Fibroblast of lung (primary cell): ENCODE results near the gene ANKEF1. TPM values are rescaled to one million over a fixed set of nuclear protein-coding genes. Genes with fewer than 3 reads are reported as not detected.

Source experiments
- DNase-seq, 2 donors: peaks; one replicate each; pipeline versions ENCODE4 v3.0.0 to v3.0.0-alpha.2; 2010; ENCODE audit warnings: low read depth in 2 of 2
- H2AFZ ChIP-seq: 2 replicates; pipeline ENCODE4 v1.5.1; 2012; ENCODE audit warnings: low read length, control low read depth, inconsistent platforms
- H3K27ac ChIP-seq: 2 replicates; pipeline ENCODE4 v1.5.1; 2011; ENCODE audit warnings: low read length, control low read depth; ENCODE audit not compliant: insufficient read depth
- H3K27me3 ChIP-seq: 2 replicates; pipeline ENCODE4 v1.5.1; 2011; ENCODE audit warnings: mild to moderate bottlenecking, low read length; ENCODE audit not compliant: control insufficient read depth, insufficient read depth
- H3K36me3 ChIP-seq: 2 replicates; pipeline ENCODE4 v1.5.1; 2011; ENCODE audit warnings: low read length; ENCODE audit not compliant: control insufficient read depth, insufficient read depth
- H3K4me1 ChIP-seq: 2 replicates; pipeline ENCODE4 v1.5.1; 2011; ENCODE audit warnings: low read length; ENCODE audit not compliant: control insufficient read depth, insufficient read depth; ENCODE audit errors: extremely low read depth
- H3K4me2 ChIP-seq: 2 replicates; pipeline ENCODE4 v1.5.1; 2011; ENCODE audit warnings: low read length, control low read depth; ENCODE audit not compliant: insufficient read depth; ENCODE audit errors: extremely low read depth
- H3K4me3 ChIP-seq, 4 experiments: fragments of 200-600 bp in 1 of 4; sonication (generic) in 1 of 4; replicated peaks in 1 of 4; 2 replicates each; pipeline ENCODE4 v1.5.1; 2011 to 2016; ENCODE audit warnings: low read length in 4 of 4, low read depth in 3 of 4, mild to moderate bottlenecking in 3 of 4, control low read depth in 2 of 4, inconsistent platforms in 1 of 4, mixed read lengths in 1 of 4; ENCODE audit not compliant: insufficient read depth in 1 of 4; ENCODE audit errors: control extremely low read depth in 1 of 4
- H3K79me2 ChIP-seq: 2 replicates; pipeline ENCODE4 v1.5.1; 2012; ENCODE audit warnings: mild to moderate bottlenecking, low read length, inconsistent platforms; ENCODE audit not compliant: control insufficient read depth, insufficient read depth
- H3K9ac ChIP-seq: 2 replicates; pipeline ENCODE4 v1.5.1; 2011; ENCODE audit warnings: mild to moderate bottlenecking, low read length, control low read depth; ENCODE audit not compliant: insufficient read depth
- H3K9me3 ChIP-seq: 2 replicates; pipeline ENCODE4 v1.5.1; 2012; ENCODE audit warnings: low read depth, low read length; ENCODE audit not compliant: control insufficient read depth, insufficient read depth
- H4K20me1 ChIP-seq: 2 replicates; pipeline ENCODE4 v1.5.1; 2011; ENCODE audit warnings: low read length; ENCODE audit not compliant: control insufficient read depth, insufficient read depth; ENCODE audit errors: extremely low read depth
- EZH2 ChIP-seq: IDR thresholded peaks from 2 replicates; pipeline ENCODE4 v1.5.1; 2012; ENCODE audit warnings: low read length, control low read depth, mild to moderate bottlenecking; ENCODE audit errors: missing control alignments
- polyA plus RNA-seq, 2 donors: library from polyadenylated mRNA; depleted of rRNA in 1 of 2; stranded (reverse) in 1 of 2; unstranded in 1 of 2; fragments of >200 nt; gene quantifications; 2 replicates each; pipeline ENCODE4 v1.2.1, GENCODE V29; 2011 to 2012; ENCODE audit warnings: missing spikeins in 1 of 2
- total RNA-seq: library from RNA; depleted of rRNA; stranded (reverse); fragments of >200 nt; gene quantifications from 2 replicates; pipeline ENCODE4 v1.2.1, GENCODE V29; 2014
- TF ChIP-seq, protein P1 (sequence below), 2 donors: IDR thresholded peaks in 1 of 2; conservative IDR thresholded peaks in 1 of 2; 1 replicate in 1 of 2; 2 replicates in 1 of 2; pipeline ENCODE4 v1.5.1; 2011 to 2012; ENCODE audit warnings: low read length in 2 of 2, control low read depth in 1 of 2, inconsistent platforms in 1 of 2, low read depth in 1 of 2, mild to moderate bottlenecking in 1 of 2

The ANKEF1 gene
- total and polyA plus RNA-seq, 2 donors (not counting 1 experiment from before 2014, with no cell fraction given) = 1.6 to 3.5 TPM

- no peak for DNase-seq
- no peak for TF ChIP-seq EZH2
- TF ChIP-seq, protein P1, sequence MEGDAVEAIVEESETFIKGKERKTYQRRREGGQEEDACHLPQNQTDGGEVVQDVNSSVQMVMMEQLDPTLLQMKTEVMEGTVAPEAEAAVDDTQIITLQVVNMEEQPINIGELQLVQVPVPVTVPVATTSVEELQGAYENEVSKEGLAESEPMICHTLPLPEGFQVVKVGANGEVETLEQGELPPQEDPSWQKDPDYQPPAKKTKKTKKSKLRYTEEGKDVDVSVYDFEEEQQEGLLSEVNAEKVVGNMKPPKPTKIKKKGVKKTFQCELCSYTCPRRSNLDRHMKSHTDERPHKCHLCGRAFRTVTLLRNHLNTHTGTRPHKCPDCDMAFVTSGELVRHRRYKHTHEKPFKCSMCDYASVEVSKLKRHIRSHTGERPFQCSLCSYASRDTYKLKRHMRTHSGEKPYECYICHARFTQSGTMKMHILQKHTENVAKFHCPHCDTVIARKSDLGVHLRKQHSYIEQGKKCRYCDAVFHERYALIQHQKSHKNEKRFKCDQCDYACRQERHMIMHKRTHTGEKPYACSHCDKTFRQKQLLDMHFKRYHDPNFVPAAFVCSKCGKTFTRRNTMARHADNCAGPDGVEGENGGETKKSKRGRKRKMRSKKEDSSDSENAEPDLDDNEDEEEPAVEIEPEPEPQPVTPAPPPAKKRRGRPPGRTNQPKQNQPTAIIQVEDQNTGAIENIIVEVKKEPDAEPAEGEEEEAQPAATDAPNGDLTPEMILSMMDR (conservative IDR thresholded peaks at IDR 0.05 in 1 of 2, IDR thresholded peaks at IDR 0.05 in 1 of 2; ENCODE audit: low read depth in 1 of 2, low read length in 2 of 2) = no peak
- no peaks in the 10 kb centered on the region for H3K36me3 ChIP-seq
- H3K4me1 ChIP-seq = no peaks in the 10 kb centered on the region
- no peaks in the 10 kb centered on the region for H3K79me2 ChIP-seq
- no peak overlapping the region for H3K4me3 ChIP-seq
- H3K4me2 ChIP-seq = no peak overlapping the region
- no peaks in the 10 kb centered on the region for H4K20me1 ChIP-seq
- no peak overlapping the region for H3K9ac ChIP-seq
- peaks cover 4% of the 10 kb centered on the region for H3K27me3 ChIP-seq
- no peak overlapping the region for H3K27ac ChIP-seq
- H2AFZ ChIP-seq = no peak overlapping the region
- no peaks in the 10 kb centered on the region for H3K9me3 ChIP-seq
These were observed 28.2 kb upstream of the ANKEF1 start for GRCh38 chr20:10006447-10007090.

- no peaks in the 10 kb centered on the region for H3K79me2 ChIP-seq
- no peak overlapping the region for H3K4me3 ChIP-seq
- no peak overlapping the region for H2AFZ ChIP-seq
- TF ChIP-seq, protein P1 (conservative IDR thresholded peaks at IDR 0.05 in 1 of 2, IDR thresholded peaks at IDR 0.05 in 1 of 2; ENCODE audit: low read depth in 1 of 2, low read length in 2 of 2) = no peak
- TF ChIP-seq EZH2 = no peak
- no peak overlapping the region for H3K9ac ChIP-seq
- H4K20me1 ChIP-seq = no peaks in the 10 kb centered on the region
- H3K36me3 ChIP-seq = no peaks in the 10 kb centered on the region
- H3K27ac ChIP-seq = no peak overlapping the region
- no peaks in the 10 kb centered on the region for H3K9me3 ChIP-seq
- no peaks in the 10 kb centered on the region for H3K4me1 ChIP-seq
- no peak overlapping the region for H3K4me2 ChIP-seq
- no peak for DNase-seq
- peaks cover 4% of the 10 kb centered on the region for H3K27me3 ChIP-seq
These were observed 27.6 kb upstream of the ANKEF1 start for GRCh38 chr20:10007158-10007557.

DNA sequence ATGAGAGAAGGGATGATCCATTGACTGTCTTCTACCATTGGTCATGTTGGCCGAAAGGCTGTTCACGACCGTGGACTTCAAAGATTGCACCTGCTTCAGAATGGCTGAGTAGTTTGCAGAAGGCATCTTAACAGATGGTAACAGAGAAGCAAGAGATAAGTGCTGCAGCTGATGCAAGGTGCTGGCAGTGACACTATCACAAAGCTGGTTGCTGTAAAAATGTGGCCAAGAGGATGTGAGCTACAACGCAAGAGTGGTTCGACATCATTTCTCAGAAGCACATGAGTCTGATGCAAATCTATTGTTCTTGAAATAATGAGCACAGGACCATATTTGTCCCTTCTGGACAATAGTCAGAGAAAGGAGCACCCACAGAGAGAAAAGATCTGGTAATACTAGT is 27.0 kb upstream of the ANKEF1 start:
- H3K4me2 ChIP-seq = no peak overlapping the region
- no peaks in the 10 kb centered on the region for H3K9me3 ChIP-seq
- no peak overlapping the region for H3K4me3 ChIP-seq
- H3K27ac ChIP-seq = no peak overlapping the region
- no peak overlapping the region for H2AFZ ChIP-seq
- H3K79me2 ChIP-seq = no peaks in the 10 kb centered on the region
- H4K20me1 ChIP-seq = no peaks in the 10 kb centered on the region
- H3K27me3 ChIP-seq = peaks cover 4% of the 10 kb centered on the region
- no peak overlapping the region for H3K9ac ChIP-seq
- no peak for DNase-seq
- TF ChIP-seq, protein P1 (conservative IDR thresholded peaks at IDR 0.05 in 1 of 2, IDR thresholded peaks at IDR 0.05 in 1 of 2; ENCODE audit: low read depth in 1 of 2, low read length in 2 of 2) = no peak
- TF ChIP-seq EZH2 = no peak
- H3K4me1 ChIP-seq = no peaks in the 10 kb centered on the region
- H3K36me3 ChIP-seq = no peaks in the 10 kb centered on the region
